OCI-LY7 (cell line): ENCODE measurements around the gene C6orf52. TPM values are rescaled to one million over a fixed set of nuclear protein-coding genes. Genes with fewer than 3 reads are reported as not detected.

Experiments
- BruUV-seq: library from RNA; stranded (reverse); fragments of 400-500 nt; replicated peaks from 2 replicates; lab custom pipeline; 2021; lab: Mats Ljungman, UMichigan
- CTCF ChIA-PET: fragments of 300-600 bp; sonication (Branson Sonifier 250); formaldehyde crosslinking; loops from one replicate; lab custom pipeline; 2022; ENCODE audit warnings: antibody characterized with exemption; ENCODE audit not compliant: unreplicated experiment; lab: Charles Lee
- POLR2A ChIA-PET: fragments of 300-600 bp; sonication (Branson Sonifier 250); formaldehyde crosslinking; loops from one replicate; lab custom pipeline; 2022; ENCODE audit warnings: antibody characterized with exemption; lab: Charles Lee
- DNase-seq: peaks from one replicate; pipeline ENCODE4 v3.0.0-alpha.2; 2015; ENCODE audit warnings: low spot score
- H2AFZ ChIP-seq: fragments of 200-600 bp; sonication (generic), shearing (Covaris generic); 2 replicates; pipeline ENCODE4 v1.6.1; 2014; ENCODE audit warnings: mild to moderate bottlenecking, antibody characterized with exemption, low read length, moderate library complexity
- H3K27ac ChIP-seq: fragments of 200-600 bp; sonication (generic); 2 replicates; pipeline ENCODE4 v1.5.1; 2014; ENCODE audit warnings: mixed run types, low read depth, mild to moderate bottlenecking, moderate library complexity, low read length, inconsistent platforms; ENCODE audit not compliant: poor library complexity, severe bottlenecking
- H3K36me3 ChIP-seq: fragments of 200-600 bp; sonication (generic); 2 replicates; pipeline ENCODE4 v1.6.1; 2014; ENCODE audit warnings: mild to moderate bottlenecking, antibody characterized with exemption, low read length, moderate library complexity, mixed read lengths; ENCODE audit not compliant: insufficient read depth
- H3K4me1 ChIP-seq: fragments of 200-600 bp; sonication (generic); 2 replicates; pipeline ENCODE4 v1.5.1; 2014; ENCODE audit warnings: mild to moderate bottlenecking, low read length; ENCODE audit not compliant: insufficient read depth, poor library complexity, severe bottlenecking
- H3K4me2 ChIP-seq: fragments of 200-600 bp; sonication (generic); 2 replicates; pipeline ENCODE4 v1.6.1; 2014; ENCODE audit warnings: mild to moderate bottlenecking, low read length
- H3K4me3 ChIP-seq: fragments of 200-600 bp; sonication (generic); 2 replicates; pipeline ENCODE4 v1.5.1; 2014; ENCODE audit warnings: mild to moderate bottlenecking, low read depth, low read length; ENCODE audit not compliant: poor library complexity, severe bottlenecking
- H3K79me2 ChIP-seq: fragments of 200-600 bp; sonication (generic); 2 replicates; pipeline ENCODE4 v1.6.1; 2016; ENCODE audit warnings: low read depth, mild to moderate bottlenecking, low read length, moderate library complexity, mixed read lengths; ENCODE audit not compliant: insufficient read depth
- H3K9me2 ChIP-seq: fragments of 200-600 bp; sonication (generic); 2 replicates; pipeline ENCODE4 v1.6.1; 2016; ENCODE audit warnings: mild to moderate bottlenecking, low read length, mixed read lengths; ENCODE audit not compliant: insufficient read depth
- H3K9me3 ChIP-seq: fragments of 200-600 bp; sonication (generic); 2 replicates; pipeline ENCODE4 v1.6.1; 2014; ENCODE audit warnings: mild to moderate bottlenecking, mixed run types, low read length, mixed read lengths
- H4K20me1 ChIP-seq: fragments of 200-600 bp; sonication (generic); 2 replicates; pipeline ENCODE4 v1.6.1; 2014; ENCODE audit warnings: mild to moderate bottlenecking, antibody characterized with exemption, low read length, moderate library complexity, mixed read lengths; ENCODE audit not compliant: insufficient read depth
- EZH2phosphoT487 ChIP-seq: fragments of 200-600 bp; sonication (generic); IDR thresholded peaks from 2 replicates; pipeline ENCODE4 v1.6.1; 2018; ENCODE audit warnings: low read depth, borderline replicate concordance, mild to moderate bottlenecking, mixed run types, antibody characterized with exemption, low read length, moderate library complexity, mixed read lengths
- intact Hi-C: fragments of 100-400 bp; cut with micrococcal nuclease; formaldehyde crosslinking; loops from one replicate; pipeline ENCODE4 v1.10.0; 2022; ENCODE audit not compliant: unreplicated experiment
- total RNA-seq, 2 experiments: library from RNA; depleted of rRNA in 1 of 2; stranded (reverse); fragments of >200 nt in 1 of 2; shearing (Covaris generic) in 1 of 2; gene quantifications; 2 replicates each; pipeline ENCODE4 v1.2.3, GENCODE V29; 2014 to 2022
- TF ChIP-seq, protein P1 (sequence below): fragments of 200-600 bp; sonication (generic); conservative IDR thresholded peaks from 2 replicates; pipeline ENCODE4 v1.5.1; 2014; ENCODE audit warnings: mild to moderate bottlenecking, antibody characterized with exemption, low read length, moderate library complexity, mixed read lengths

Gene C6orf52
- total RNA-seq, 2 experiments from 2014 or later: 0.66 TPM; not detected in 1

DNA sequence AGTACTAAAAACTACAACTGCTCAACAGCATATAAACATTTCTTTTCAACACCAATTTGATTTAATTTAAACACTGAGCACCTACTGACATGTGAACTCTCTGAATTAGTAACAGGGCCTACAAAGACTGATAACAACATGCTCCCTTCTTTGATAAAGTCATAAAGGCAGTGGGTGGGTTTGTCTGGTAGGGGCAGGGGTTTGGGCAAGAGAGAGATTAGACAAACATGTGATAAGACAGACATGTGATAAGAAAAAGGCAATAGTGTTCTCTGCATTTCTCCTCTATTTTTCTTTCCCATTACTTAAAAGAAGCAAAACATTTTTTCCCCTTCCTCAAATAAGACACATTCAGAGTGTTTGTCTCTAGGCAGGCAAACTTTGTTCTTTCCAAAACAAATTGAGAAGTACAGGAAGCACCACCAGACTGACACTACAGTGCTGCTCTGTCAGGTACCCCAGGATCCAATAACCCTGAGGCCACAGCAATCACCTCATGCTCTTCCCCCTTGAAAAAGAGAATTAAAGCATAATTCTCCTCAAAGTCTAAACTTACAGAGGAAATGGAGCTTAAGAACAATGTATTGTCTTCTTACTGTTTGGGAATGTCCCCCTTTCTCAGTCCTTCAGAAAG, 11.9 kb downstream of the C6orf52 start:
- Histone ChIP-seq H3K9me2 (no peaks in the 10 kb centered on the region), H3K4me3 (no peak overlapping the region), H3K36me3 (no peaks in the 10 kb centered on the region), H3K79me2 (no peaks in the 10 kb centered on the region), H3K27ac (no peak overlapping the region), H3K4me1 (no peaks in the 10 kb centered on the region), H3K4me2 (no peak overlapping the region), H3K9me3 (peaks cover 9% of the 10 kb centered on the region; the same call in 1 of the 2 replicates), H2AFZ (peak overlapping the region; percentile 10; the same call in 1 of the 2 replicates), H4K20me1 (no peaks in the 10 kb centered on the region)
- POLR2A ChIA-PET: interaction anchor here (0.9 to 1.0 kb wide), 2 partner anchors 40 to 63 kb away, joined by 3 read pairs; partner anchors contain the start of gene TMEM14C
- no peak for TF ChIP-seq EZH2phosphoT487
- TF ChIP-seq, protein P1, sequence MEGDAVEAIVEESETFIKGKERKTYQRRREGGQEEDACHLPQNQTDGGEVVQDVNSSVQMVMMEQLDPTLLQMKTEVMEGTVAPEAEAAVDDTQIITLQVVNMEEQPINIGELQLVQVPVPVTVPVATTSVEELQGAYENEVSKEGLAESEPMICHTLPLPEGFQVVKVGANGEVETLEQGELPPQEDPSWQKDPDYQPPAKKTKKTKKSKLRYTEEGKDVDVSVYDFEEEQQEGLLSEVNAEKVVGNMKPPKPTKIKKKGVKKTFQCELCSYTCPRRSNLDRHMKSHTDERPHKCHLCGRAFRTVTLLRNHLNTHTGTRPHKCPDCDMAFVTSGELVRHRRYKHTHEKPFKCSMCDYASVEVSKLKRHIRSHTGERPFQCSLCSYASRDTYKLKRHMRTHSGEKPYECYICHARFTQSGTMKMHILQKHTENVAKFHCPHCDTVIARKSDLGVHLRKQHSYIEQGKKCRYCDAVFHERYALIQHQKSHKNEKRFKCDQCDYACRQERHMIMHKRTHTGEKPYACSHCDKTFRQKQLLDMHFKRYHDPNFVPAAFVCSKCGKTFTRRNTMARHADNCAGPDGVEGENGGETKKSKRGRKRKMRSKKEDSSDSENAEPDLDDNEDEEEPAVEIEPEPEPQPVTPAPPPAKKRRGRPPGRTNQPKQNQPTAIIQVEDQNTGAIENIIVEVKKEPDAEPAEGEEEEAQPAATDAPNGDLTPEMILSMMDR: no peak
- BruUV-seq: no TSS peak
- intact Hi-C loops: no loop called here
- CTCF ChIA-PET: no interaction called here
- DNase-seq: no peak

DNA sequence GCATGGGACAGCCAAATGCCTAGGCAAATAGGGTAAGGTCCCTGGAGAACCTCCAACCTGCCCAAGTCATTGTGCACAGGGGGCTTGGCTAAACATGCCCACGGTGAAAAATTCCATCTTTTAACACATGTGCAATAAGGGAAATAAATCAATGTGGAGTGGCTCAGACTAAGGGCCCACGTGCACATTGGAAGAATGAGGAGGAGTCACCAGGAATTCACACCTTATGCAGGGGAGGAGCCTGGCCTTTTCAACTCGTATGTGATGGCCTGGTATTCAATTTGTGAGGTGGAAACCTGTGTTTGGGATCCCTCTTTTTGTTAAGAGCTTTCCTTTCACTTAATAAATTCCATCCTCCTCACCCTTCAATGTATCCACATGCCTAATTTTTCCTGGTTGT, 12.6 kb downstream of the C6orf52 start:
- Histone ChIP-seq H3K4me2 (no peak overlapping the region), H3K36me3 (no peaks in the 10 kb centered on the region), H3K9me3 (peaks cover 9% of the 10 kb centered on the region; the same call in 1 of the 2 replicates), H3K9me2 (no peaks in the 10 kb centered on the region), H4K20me1 (no peaks in the 10 kb centered on the region), H3K27ac (no peak overlapping the region), H2AFZ (no peak overlapping the region), H3K4me3 (no peak overlapping the region), H3K4me1 (no peaks in the 10 kb centered on the region), H3K79me2 (no peaks in the 10 kb centered on the region)
- no peak for DNase-seq
- intact Hi-C loops: no loop called here
- no peak for TF ChIP-seq EZH2phosphoT487
- TF ChIP-seq, protein P1: no peak
- CTCF ChIA-PET: no interaction called here
- POLR2A ChIA-PET: interaction anchor here (1.0 kb wide), 1 partner anchor 41 kb away, joined by 3 read pairs; the partner anchor contains the start of gene TMEM14C
- BruUV-seq: no TSS peak

DNA sequence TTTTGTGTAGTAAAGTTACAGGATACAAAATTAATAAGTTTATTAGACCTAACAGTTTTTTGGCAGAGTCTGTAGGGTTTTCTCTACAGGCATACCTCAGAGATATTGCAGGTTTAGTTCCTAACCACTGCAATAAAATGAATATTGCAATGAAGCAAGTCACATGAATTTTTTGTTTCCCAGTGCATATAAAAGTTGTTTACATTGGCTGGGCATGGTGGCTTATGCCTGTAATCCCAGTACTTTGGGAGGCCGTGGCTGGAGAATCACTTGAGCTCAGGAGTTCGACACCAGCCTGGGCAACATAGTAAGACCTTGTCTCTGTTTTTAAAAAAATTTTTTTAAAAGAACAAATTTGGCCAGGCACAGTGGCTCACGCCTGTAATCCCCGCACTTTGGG, 16.0 kb downstream of the C6orf52 start:
- TF ChIP-seq EZH2phosphoT487: no peak
- TF ChIP-seq, protein P1: no peak
- no TSS peak for BruUV-seq
- H3K9me3 ChIP-seq: peaks cover 9% of the 10 kb centered on the region; the same call in 1 of the 2 replicates
- no peak overlapping the region for H3K4me2 ChIP-seq
- H3K27ac ChIP-seq: no peak overlapping the region
- H3K9me2 ChIP-seq: no peaks in the 10 kb centered on the region
- no peak overlapping the region for H2AFZ ChIP-seq
- POLR2A ChIA-PET: interaction anchor here (0.7 kb wide), 1 partner anchor 20 kb away, joined by 3 read pairs; no protein-coding TSS in a partner anchor
- CTCF ChIA-PET: no interaction called here
- no peaks in the 10 kb centered on the region for H3K4me1 ChIP-seq
- no peaks in the 10 kb centered on the region for H3K36me3 ChIP-seq
- no peak for DNase-seq
- H4K20me1 ChIP-seq: no peaks in the 10 kb centered on the region
- no peak overlapping the region for H3K4me3 ChIP-seq
- H3K79me2 ChIP-seq: no peaks in the 10 kb centered on the region
- intact Hi-C loops: no loop called here
